Left lung (tissue), 10 donors: ENCODE measurements around the gene BPIFB2. TPM values are rescaled to one million over a fixed set of nuclear protein-coding genes. Genes with fewer than 3 reads are reported as not detected.

Source experiments
- ATAC-seq: fragments of 200-7000 bp; cut with Tn5 transposase; one replicate; pipeline ENCODE4 v1.9.1; 2020; ENCODE audit warnings: moderate library complexity
- DNase-seq, 4 donors: peaks; one replicate each; pipeline ENCODE4 v3.0.0-alpha.2; 2013 to 2020
- H3K27ac ChIP-seq, 2 donors: fragments of 200-600 bp; sonication (generic) in 1 of 2; one replicate each; pipeline versions ENCODE4 v1.5.0 to v1.8.0; 2020 to 2021
- H3K27me3 ChIP-seq, 2 donors: fragments of 200-600 bp; sonication (generic) in 1 of 2; one replicate each; pipeline versions ENCODE4 v1.5.0 to v1.8.0; 2020 to 2021
- H3K36me3 ChIP-seq, 2 donors: fragments of 200-600 bp; sonication (generic) in 1 of 2; one replicate each; pipeline versions ENCODE4 v1.5.0 to v1.8.0; 2020 to 2021
- H3K4me1 ChIP-seq, 2 donors: fragments of 200-600 bp; one replicate each; pipeline ENCODE4 v1.8.0; 2021
- H3K4me3 ChIP-seq, 2 donors: fragments of 200-600 bp; sonication (generic) in 1 of 2; one replicate each; pipeline versions ENCODE4 v1.5.0 to v1.8.0; 2020 to 2021; ENCODE audit warnings: mild to moderate bottlenecking in 1 of 2
- H3K9me3 ChIP-seq, 2 donors: fragments of 200-600 bp; sonication (generic) in 1 of 2; one replicate each; pipeline versions ENCODE4 v1.5.0 to v1.8.0; 2020 to 2021
- intact Hi-C, 2 donors: fragments of 100-400 bp; cut with DNase I; formaldehyde crosslinking; loops; one replicate each; pipeline versions ENCODE4 v1.11.2 to v1.14.2; 2022
- polyA plus RNA-seq, 6 donors: library from polyadenylated mRNA; unstranded; fragments of 120-200 nt; gene quantifications; one replicate each; pipeline ENCODE4 v1.2.1, GENCODE V29; 2013; ENCODE audit not compliant: insufficient read length in 6 of 6
- total RNA-seq, 2 donors: library from RNA; stranded (reverse); fragmentation: NEBNext Ultra II Directional; extraction: Animal tissue kit (Norgen Biotek cat#: 25700); gene quantifications; one replicate each; pipeline ENCODE4 v1.2.1, GENCODE V29; 2021
- TF ChIP-seq, protein P1 (sequence below), 2 donors: fragments of 200-600 bp; sonication (generic) in 1 of 2; IDR thresholded peaks; one replicate each; pipeline versions ENCODE4 v1.5.0 to v1.8.0; 2021; ENCODE audit warnings: antibody characterized with exemption in 2 of 2
- donor health status: DM: no; HTN: yes; CAD: no.
- donor health status: DM: no; HTN: no; CAD: no.

Gene BPIFB2
- total and polyA plus RNA-seq, 8 donors = 0.65 TPM; not detected in 7

DNA sequence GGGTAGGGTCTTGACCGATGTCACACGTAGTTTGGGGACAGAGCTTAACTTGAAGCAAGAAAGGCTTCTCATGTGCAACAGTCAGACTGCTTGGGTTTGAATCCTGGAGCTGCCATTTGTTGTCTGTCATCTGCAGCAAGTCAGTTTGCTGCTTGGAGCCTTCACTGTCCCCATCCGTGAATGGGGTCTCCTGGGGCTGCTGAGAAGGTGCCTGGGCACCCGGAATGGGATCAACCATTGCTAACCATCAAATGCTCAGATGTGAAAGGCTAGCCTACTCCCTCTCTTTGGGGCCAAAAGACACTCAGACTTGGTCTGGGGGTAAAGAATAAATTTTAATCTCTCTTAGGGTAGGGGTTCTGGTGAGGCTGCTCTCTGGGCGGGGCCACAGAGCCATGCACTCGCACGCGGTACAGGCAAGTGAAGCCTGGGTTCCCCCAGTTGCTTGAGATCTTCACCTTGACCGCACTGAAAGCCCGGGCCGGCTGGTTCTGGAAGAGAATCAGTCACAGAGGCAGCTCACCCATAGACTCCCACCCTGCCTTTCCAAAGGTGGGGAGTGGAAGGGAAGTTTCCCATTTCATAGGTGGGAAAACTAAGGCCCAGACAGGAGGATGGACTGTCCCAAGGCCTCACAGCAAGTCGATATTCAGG is 23.9 kb upstream of the BPIFB2 start:
- Histone ChIP-seq H3K4me3 (no peak overlapping the region), H3K27ac (no peak overlapping the region), H3K36me3 (no peaks in the 10 kb centered on the region), H3K9me3 (no peaks in the 10 kb centered on the region), H3K27me3 (no peaks in the 10 kb centered on the region), H3K4me1 (no peaks in the 10 kb centered on the region)
- intact Hi-C loops = no loop called here
- TF ChIP-seq, protein P1, sequence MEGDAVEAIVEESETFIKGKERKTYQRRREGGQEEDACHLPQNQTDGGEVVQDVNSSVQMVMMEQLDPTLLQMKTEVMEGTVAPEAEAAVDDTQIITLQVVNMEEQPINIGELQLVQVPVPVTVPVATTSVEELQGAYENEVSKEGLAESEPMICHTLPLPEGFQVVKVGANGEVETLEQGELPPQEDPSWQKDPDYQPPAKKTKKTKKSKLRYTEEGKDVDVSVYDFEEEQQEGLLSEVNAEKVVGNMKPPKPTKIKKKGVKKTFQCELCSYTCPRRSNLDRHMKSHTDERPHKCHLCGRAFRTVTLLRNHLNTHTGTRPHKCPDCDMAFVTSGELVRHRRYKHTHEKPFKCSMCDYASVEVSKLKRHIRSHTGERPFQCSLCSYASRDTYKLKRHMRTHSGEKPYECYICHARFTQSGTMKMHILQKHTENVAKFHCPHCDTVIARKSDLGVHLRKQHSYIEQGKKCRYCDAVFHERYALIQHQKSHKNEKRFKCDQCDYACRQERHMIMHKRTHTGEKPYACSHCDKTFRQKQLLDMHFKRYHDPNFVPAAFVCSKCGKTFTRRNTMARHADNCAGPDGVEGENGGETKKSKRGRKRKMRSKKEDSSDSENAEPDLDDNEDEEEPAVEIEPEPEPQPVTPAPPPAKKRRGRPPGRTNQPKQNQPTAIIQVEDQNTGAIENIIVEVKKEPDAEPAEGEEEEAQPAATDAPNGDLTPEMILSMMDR (IDR thresholded peaks at IDR 0.05) = no peak
- ATAC-seq (no peak), DNase-seq (no peak)

DNA sequence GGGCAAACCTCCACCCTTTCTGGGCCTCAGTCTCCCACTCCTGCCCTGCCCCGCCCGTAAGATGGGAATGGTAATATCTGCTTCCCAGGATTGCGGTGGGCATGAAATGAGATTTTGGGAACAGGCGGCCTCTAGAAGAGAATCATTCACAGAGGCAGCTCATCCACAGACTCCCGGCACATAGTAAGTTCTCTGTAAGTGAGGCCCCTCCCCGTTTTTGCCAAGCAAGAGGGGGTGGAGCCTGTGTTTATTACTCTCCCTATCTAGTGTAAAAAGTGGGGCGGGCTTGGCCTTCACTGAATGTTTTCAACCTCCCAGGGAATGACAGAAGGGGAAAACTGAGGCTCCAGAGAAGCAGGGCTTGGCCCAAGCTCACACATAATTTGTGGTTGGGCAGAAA is 23.3 kb upstream of the BPIFB2 start:
- ATAC-seq (no peak), DNase-seq (no peak)
- TF ChIP-seq, protein P1 (IDR thresholded peaks at IDR 0.05) = no peak
- Histone ChIP-seq H3K27ac (no peak overlapping the region), H3K4me1 (no peaks in the 10 kb centered on the region), H3K4me3 (no peak overlapping the region), H3K27me3 (no peaks in the 10 kb centered on the region), H3K9me3 (no peaks in the 10 kb centered on the region), H3K36me3 (no peaks in the 10 kb centered on the region)
- intact Hi-C loops = no loop called here

DNA sequence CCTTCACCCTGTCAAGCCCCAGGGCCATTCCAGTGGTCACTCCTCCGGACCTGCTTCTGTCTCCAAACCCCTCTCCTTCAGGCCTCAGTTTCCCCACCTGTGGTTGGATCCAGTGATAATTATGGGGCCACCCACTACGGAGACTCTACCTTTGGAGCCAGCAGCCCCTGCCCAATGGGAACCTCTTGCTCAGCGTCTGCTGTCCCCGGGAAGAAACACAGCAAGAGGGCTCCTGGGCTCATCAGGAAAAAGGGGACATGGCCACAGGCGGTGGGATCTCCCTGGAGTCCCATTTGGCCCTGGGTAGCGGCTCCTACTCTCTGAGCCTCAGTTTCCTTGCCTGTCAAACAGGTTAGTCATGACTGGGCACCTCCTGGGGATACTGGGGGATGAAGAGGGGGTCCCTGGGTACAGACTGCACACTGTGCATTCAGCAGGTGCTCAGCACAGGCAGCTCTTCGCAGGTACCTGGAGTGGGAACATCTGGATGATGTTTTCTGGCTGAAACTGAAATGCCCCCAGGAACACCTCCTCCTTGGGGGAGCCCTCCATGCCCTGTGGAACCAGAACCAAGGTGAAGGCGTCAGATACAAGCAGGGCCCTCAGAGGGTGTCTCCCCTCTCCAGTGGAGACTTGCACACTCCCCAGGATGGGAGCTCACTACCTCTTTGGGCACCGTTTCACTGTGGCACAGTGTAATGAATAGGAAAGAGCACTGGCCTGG is 22.7 kb upstream of the BPIFB2 start:
- TF ChIP-seq, protein P1 (IDR thresholded peaks at IDR 0.05) = no peak
- DNase-seq (no peak), ATAC-seq (no peak)
- H3K27ac ChIP-seq = no peak overlapping the region
- H3K36me3 ChIP-seq = no peaks in the 10 kb centered on the region
- intact Hi-C loops = no loop called here
- H3K4me1 ChIP-seq = no peaks in the 10 kb centered on the region
- H3K9me3 ChIP-seq = no peaks in the 10 kb centered on the region
- H3K27me3 ChIP-seq = peaks cover 0 to 3% of the 10 kb centered on the region in 2 donors
- no peak overlapping the region for H3K4me3 ChIP-seq

DNA sequence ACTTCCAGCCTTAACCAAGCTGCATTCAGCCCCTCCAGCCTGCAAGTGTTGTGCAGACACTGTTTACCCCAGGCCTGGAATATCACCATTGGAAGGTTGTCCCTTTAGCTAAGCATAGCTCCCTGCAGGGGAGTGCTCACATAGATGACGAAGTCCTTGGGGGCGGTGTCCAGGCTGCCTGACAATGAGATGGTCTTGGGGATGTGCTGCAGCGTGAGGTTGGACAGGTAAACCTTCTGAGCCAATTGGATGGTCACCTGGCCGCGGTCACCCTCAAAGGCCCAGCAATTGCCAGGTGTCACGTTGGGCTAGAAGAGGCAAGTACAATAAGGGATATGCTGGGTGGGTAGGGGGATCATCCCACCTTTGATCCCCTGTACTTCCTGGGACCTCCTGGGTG is 21.9 kb upstream of the BPIFB2 start:
- Histone ChIP-seq H3K4me1 (no peaks in the 10 kb centered on the region), H3K9me3 (no peaks in the 10 kb centered on the region), H3K36me3 (no peaks in the 10 kb centered on the region), H3K4me3 (no peak overlapping the region), H3K27ac (no peak overlapping the region), H3K27me3 (peaks cover 0 to 9% of the 10 kb centered on the region in 2 donors)
- DNase-seq = no peak
- TF ChIP-seq, protein P1 (IDR thresholded peaks at IDR 0.05) = no peak
- intact Hi-C loops = no loop called here
- no peak for ATAC-seq

DNA sequence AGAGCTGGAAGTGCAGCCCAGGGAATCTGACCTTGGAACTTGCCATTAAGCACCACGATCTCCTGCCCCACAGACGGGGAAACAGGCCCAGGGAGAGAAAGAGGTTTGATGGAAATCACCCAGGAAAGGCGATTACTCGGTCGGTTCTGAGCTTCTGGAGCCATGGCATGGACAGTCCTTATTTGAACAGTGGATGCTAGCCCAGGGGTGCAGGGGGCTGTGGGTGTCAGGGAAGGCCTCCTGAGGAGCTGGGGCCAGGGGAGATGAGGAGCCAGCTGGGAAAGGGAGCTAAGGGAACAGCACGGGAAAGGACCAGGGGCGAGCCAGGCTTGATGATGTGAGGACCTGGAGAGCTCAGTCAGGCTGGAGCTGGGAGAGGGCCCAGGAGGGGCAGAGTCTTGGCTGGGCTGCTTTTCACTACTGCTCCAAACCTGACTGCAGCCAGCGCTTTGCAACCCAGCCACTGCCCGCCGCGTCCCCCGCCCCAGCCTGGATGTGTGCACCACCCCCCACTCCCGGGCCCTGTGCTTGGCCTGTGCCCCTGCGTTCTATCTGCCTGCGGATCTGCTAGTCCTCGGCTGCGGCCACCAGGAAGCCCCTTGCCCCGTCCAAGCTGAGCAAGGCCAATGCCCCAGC is 21.1 kb upstream of the BPIFB2 start:
- no peak overlapping the region for H3K4me3 ChIP-seq
- DNase-seq (no peak), ATAC-seq (no peak)
- no peaks in the 10 kb centered on the region for H3K36me3 ChIP-seq
- intact Hi-C loops = no loop called here
- H3K27ac ChIP-seq = no peak overlapping the region
- peaks cover 0 to 9% of the 10 kb centered on the region in 2 donors for H3K27me3 ChIP-seq
- TF ChIP-seq, protein P1 (IDR thresholded peaks at IDR 0.05) = no peak
- H3K9me3 ChIP-seq = no peaks in the 10 kb centered on the region
- H3K4me1 ChIP-seq = no peaks in the 10 kb centered on the region
